LHCN-M2 (cell line): ENCODE results near the gene CDT1. TPM values are rescaled to one million over a fixed set of nuclear protein-coding genes. Genes with fewer than 3 reads are reported as not detected.

Source experiments
- DNase-seq: peaks from one replicate; pipeline ENCODE4 v3.0.0-alpha.2; 2012; ENCODE audit warnings: low read depth
- total RNA-seq: library from RNA; depleted of rRNA; stranded (reverse); fragments of >200 nt; gene quantifications from 2 replicates; pipeline ENCODE4 v1.2.3, GENCODE V29; 2014

CDT1 gene
- total RNA-seq, 1 experiment from 2014 or later: 53.4 TPM

DNA sequence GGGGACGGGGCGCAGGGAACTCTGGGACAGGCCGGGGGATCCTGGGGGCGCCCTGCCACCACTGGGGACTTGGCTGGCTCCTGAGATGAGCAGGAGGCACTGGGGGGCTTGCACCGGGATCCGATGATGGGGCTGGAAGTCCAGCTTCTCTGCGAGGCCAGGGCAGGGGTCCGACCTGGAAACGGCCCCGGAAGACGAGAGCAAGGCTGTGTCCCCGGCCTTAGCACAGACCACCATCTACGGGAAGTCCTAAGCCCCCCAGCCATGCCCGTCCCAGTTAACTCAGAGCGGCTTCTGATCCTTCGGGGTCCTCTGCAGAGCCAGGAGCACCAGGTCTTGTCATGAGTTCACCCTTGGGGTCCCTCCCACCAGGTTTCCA is 573 bp downstream of the CDT1 start:
- DNase-seq: no peak

DNA sequence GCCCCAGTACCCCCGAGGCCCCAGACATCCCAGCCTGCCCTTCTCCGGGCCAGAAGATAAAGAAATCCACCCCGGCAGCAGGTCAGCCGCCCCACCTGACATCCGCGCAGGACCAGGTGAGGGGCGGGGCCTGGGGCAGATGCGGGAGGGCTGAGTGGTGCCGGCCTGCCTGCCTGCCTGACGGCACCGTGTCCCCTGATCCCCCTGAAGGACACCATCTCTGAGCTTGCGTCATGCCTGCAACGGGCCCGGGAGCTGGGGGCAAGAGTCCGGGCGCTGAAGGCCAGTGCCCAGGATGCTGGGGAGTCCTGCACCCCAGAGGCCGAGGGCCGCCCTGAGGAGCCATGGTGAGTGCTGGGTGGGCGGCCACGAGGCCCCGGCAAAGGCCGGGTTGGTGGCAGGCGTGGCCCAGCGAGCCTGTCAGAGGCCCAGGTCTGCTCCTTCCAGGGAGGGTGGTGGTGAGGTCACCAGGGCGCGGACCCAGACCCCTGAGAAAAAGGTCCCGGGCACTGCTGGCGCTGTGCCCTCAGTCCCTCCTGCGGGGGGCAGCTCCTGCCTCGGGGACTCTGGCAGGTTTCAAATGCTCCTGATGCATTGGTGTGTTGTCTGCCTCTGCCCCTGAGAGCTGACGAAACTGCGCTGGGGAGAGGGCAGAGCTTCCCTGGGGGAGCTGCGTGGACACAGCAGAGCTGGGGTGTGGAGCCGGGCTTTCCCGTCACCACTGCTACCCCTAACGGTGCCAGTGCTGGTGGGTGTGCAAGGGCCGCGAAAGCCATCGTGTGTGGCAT is 1.2 kb downstream of the CDT1 start:
- no peak for DNase-seq

DNA sequence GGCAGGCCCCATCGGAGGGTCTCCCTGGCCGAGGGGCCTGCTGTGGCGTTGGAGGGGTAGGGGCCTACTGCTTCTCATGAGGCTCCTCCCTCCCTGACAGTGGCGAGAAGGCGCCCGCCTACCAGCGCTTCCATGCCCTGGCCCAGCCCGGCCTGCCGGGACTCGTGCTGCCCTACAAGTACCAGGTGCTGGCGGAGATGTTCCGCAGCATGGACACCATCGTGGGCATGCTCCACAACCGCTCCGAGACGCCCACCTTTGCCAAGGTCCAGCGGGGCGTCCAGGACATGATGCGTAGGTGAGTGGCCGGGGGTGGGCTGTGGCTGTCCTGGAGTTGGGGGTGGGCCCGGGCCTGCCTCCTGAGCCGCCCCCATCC is 1.7 kb downstream of the CDT1 start:
- DNase-seq: no peak

DNA sequence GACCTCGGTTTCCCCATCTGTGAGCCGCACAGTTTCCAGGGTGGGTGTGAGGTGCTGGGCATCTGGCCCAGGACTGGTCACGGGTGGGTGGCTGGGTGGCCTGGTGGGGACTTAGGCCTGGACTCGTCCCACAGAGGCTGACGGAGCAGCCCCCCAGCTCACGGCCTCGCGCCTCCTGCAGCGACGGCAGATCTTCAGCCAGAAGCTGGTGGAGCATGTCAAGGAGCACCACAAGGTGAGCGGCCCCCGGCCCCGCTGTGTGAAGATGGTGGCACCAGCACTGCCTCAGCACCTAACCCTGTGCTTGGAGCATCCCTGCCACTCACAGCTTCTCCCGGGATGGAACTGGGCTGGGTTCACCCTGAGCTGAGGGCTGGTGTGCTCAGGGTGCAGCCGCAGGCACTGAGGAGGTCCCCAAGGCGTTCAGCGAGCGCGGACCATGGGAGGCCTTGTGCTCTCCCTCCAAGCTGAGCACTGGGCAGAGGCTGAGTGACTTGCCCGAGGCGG is 2.4 kb downstream of the CDT1 start:
- no peak for DNase-seq

DNA sequence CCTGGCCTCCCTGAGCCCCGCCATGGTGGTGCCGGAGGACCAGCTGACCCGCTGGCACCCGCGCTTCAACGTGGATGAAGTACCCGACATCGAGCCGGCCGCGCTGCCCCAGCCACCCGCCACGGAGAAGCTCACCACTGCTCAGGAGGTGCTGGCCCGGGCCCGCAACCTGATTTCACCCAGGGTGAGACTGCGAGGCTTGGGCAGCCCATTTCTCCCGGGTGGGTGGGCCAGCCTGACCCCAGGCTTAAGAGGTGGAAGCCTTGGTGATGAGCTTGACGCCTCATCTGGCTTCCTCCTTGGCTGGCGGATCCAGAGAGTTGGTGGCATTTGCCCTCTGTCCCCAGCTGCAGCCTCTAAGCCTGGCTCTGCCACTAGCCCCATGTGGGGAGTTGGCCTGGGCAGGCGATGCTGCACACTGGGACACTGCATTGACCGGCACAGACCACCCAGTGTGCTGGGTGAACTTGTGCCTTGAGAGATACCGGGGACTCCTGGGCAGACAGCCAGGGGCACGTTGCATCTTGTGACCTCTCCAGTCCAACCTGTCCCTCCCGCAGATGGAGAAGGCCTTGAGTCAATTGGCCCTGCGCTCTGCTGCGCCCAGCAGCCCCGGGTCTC is 3.0 kb downstream of the CDT1 start:
- DNase-seq: no peak

DNA sequence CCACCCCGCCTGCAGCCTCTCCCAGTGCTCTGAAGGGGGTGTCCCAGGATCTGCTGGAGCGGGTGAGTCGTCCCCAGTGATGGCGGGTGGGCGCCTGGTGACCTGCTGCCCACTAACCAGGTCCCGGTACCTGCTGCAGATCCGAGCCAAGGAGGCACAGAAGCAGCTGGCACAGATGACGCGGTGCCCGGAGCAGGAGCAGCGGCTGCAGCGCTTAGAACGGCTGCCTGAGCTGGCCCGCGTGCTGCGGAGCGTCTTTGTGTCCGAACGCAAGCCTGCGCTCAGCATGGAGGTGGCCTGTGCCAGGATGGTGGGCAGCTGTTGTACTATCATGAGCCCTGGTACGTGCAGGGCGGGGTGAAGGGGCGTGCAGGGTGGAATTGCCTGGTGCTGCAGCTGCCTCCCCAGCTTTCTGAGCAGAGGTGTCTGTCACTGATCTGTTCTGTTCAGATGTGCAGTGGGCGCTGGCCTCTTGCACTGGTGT is 3.6 kb downstream of the CDT1 start:
- DNase-seq: no peak

DNA sequence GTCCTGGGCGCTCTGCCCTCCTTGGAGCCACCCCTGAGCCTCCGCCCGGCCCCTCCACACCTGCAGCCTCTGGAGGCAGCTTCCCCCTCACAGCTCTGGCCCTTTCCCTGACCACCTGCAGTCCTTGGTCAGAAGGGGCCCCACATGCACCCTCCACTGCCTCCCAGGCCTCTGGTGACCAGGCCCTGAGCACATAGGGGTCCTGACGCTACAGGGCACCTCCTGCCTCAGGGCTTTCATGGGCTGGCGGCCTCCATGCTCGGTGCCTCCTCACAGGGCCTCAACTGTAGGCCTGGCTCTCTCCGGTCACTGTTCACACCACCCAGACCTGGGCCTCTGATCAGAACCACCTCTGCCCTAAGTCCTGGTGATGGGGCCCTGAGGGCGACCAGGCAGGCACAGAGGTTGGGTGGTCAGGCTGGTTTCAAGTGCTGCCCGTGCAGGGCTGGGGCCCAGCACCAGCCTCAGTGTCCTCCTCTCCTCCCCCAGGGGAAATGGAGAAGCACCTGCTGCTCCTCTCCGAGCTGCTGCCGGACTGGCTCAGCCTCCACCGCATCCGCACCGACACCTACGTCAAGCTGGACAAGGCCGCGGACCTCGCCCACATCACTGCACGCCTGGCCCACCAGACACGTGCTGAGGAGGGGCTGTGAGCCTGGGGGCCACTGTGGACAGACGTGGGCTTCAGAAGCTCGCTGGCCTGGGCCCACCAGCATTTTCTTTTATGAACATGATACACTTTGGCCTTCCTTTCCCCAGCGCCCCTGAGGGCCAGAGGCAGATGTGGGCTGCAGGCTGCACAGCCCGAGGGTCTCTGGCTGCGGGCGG is 4.3 kb downstream of the CDT1 start:
- no peak for DNase-seq

DNA sequence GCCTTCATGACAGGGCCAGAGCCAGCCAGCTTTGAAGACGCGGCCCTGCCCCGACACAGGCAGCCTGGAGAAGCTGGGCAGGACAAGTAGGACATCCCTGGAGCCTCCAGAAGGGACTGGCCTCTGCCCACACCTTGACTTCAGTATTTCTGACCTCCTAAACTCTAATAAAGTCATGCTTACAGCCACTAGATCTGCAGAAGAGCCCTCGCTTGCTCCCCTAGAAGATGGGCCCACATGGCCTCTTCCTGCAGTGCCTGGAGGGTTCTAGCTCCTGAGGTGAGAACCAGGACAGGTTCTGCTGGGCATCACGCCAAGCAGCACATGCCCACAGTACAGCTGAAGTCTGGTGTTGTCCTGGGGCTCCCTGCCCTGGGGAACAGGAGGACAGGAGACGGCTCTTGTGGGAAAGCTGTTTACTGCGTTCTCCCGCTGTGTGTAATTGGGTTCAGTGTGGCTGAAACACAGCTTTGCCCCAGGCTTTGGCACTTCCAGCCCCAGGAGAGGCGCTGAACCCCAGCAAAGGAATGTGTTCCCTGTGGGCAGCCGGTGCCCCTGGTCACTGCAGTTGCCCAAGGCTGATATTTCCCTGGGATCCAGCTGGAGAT is 5.6 kb downstream of the CDT1 start:
- DNase-seq: no peak

DNA sequence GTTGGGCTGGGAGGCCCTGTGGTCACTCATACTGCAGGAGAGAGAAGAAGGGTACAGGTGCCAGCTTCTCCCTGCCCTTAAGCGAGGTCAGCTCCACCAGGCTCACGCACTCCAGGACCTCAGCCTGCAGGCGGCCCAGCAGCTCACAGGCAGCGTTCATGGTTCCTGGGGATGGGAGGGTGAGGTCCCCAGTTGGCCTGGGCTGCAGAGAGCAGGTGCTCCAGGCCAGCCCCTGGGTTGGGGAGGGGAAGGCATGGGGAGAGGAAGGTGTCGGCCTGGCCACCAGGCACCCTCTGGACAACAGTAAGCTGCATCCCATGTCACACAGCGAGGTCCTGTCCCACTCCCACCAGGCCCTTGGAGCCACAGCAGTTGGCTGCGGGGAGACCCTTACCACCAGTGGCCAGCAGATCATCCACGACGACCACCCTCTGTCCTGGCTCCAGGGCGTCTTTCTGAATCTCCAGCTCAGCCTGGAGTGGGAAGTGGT is 6.1 kb downstream of the CDT1 start:
- no peak for DNase-seq

DNA sequence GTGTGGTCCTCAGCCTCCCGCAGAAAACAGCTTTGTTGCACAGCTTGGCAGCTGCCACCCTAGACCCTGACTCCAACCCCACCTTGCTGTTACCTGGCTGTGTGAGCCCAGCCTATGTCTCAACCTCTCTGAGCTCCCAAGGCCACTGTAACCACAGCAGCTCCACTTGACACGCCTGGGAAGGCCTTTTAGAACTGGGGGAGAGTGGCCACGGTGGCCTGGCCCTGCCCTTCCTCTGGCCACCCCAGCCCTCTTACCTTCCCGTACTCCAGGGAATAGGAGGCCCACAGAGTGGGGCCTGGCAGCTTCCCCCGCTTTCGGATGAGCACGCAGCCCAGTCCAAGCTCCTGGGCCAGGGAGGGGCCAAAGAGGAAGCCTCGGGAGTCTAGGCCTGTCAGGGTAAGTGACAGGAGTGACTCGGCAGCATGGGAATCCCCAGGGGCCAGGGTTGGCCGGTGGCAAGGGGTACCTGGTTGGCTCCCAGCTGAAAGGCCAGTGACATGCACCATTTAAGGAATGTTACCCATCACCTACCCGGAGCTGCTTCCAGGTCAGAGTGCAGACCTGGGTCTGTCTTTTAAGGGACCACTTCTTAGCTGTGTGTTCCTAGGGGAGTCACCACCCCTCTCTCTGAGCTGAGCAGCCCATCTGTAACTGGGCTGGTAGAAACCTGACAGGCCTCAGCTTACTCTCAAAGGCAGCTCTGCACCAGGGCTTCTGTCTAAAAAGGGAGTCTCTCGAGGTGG is 6.8 kb downstream of the CDT1 start:
- no peak for DNase-seq

DNA sequence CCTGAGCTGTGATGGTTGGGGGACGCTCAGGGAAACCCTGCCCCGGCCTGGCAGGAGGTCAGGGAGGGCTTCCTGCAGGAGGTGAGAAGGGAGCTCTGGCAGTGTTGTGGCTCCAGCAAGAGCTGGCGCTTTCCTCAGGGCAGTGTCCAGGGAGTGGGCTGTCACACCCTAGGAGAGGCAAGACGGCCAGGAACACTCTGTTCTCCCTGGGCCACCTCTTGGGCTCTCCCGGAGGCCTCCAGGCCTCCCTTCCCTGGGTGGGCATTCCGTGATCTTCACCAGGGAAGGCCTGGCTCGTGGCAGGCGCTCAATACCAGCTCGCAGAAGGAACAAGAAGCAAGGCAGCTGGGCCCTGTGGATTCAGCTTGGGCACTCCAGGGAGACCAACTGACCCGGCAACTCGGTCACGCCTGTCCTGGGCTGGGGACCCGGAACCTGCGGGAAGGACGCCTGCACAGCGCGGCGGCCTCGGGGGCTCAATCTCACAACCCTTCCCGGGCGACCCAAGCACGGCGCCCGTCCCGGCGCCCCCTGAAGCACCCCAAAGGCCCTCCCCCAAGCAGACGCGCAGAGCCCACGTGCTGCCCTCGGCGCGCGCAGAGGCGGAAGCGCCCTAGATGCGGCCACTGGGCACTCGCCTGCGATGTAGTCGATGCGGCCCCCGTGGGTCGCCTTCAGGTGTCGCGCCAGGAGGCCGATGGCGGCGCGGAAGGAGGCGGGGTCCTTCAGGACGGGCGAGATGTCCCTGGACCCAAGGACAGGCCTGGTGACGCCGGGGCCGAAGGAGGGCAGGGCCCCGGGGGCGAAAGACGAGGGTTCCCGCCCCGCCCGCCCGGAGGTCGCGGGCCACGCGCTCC is 7.6 kb downstream of the CDT1 start:
- peak; percentile 88 for DNase-seq

DNA sequence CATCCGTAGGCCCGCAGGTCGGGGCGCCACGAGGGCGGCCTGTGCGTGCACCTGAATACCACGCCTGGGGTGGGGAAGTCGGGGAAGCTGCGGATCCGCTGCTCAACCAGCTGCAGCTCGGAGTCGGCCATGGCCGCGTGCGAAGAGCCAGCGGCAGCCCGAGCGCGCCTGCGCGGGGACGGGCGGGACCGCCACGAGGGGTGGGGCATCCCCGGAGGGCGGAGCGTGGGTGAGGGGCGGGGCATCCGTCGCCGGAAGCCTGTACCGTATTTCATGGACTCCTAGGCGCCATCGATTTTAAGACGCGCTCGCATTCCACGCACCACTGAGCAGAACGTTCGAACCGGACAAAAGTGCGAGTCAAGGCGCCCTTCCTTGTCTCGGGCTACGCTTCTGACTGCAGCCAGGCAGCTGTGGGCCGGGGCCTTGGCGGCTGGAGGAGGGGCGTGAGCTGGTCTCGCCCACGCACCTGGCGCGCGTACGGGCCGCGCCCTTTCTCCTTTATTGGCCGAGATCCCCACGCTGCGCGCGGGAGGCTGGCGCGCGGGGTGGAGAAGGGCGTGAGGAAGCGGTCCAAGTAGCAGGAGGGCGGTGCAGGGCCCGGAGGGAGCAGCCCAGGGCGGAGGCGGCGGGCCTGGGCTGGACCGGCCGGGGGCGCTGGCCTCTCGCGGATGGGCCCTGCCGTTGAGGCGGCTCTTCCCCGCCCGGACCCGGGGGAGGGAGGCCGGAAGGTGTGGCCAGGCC is 8.4 kb downstream of the CDT1 start, which contains the start of gene APRT:
Gene APRT, minus strand, starts transcription at position 160 of the 744 bp plus-strand sequence. Its CDS starts 29 bp downstream, at position 131.
- peak; percentile 91 for DNase-seq

DNA sequence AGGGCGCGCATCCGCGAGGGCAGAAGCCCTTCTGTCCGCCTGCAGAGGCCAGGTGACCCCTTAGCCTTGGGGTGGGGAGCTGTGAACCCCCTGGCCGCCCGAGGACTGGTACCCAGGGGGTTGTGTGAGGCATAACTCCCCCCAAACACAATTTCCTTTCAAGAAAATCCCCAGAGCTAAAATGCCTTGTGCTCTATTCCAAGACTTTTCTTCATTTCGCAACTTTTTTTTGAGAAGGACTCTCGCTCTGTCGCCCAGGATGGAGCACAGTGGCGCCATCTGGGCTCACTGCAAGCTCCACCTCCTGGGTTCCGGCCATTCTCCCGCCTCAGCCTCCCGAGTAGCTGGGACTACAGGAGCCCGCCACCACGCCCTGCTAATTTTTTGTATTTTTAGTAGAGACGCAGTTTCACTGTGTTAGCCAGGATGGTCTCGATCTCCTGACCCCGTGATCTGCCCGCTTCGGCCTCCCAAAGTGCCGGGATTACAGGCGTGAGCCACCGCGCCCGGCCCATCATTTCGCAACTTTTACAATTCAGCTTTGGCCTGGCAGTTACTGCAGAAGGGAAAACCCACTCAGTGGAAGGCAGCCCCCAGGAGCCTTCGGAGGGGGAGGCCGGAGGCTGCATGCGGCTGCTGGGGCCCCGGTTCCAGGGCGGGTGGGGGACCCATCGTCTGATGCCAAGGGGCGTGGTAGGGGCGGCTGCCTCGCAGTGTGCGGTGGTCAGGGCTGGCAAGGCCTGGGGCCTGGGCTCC is 9.1 kb downstream of the CDT1 start:
- DNase-seq: peak; percentile 41

DNA sequence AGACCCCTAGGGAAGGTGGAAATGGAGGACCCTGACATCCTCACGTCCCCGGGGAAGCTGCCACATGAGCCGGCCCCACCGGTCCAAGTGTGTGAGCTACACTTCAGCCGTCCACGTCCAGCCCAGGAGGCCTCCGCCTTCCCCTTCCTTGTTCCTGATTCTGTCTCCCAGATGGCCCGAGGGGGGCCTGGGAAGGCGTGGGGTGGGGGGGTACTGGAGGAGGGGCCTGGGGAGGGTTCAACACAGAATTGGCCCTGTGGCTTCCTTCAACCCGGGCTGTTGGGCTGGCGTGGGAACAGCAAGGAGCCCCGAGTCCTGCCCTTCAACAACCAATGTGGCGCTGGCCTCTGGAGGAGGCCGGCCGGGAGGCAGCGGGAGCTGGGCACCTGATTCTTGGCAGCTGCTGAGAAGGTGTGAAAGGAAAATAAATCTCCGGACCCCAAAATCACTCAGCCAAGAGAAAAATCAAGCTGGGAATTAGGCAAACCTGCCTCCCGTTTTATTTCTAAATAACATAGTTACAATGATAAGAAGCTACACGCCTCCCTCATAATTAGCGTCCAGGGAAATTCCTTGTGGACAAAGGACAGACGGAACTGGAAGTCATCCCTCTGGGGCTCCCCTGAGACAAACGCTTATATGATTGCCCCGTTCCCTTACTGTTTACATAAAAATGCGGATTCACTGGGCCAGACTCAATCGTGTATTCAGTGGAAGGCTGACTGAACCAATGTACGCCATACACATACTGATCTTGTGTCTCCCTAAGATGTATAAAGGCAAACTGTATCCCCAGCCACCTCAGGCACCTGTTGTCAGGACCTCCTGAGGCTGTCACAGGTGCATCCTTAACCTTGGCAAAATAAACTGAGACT is 9.9 kb downstream of the CDT1 start:
- DNase-seq: no peak

DNA sequence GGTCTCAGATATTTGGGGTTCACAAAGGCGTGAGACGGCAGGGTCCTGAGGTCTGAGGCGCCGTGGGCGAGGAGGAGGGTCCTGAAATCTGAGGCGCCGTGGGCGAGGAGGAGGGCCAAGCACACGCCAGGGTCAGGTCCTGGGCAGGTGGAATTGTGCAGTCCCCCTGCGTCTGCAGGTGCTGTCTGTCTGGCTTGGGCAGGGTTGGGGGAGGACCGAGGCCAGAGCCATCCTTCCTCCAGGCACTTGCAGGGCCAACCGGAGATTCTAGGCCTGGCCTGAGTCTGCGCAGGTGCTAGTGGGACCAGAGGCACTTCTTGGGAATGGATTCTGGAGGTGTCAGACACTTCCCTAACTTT is 10.5 kb downstream of the CDT1 start:
- DNase-seq: no peak

DNA sequence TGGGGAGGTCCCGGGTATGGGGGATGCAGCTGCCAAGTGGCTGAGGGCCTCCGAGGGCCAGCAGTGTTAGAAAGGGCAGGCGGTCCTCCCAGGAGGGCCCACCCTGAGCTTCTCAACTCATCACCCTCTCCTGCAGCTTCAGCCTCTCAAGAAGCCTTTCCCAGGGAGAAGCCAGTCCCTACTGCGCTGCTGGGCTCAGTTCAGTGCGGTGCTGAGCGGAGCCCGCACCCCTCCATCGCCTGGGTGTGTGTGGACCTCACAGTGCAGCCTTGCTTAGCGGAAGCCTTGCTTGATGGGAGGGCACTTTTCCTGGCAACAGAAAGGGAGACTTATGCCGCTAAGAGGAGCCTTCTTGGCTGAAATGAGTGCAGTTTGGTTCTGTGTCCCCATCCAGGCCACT is 11.6 kb downstream of the CDT1 start:
- DNase-seq: no peak

DNA sequence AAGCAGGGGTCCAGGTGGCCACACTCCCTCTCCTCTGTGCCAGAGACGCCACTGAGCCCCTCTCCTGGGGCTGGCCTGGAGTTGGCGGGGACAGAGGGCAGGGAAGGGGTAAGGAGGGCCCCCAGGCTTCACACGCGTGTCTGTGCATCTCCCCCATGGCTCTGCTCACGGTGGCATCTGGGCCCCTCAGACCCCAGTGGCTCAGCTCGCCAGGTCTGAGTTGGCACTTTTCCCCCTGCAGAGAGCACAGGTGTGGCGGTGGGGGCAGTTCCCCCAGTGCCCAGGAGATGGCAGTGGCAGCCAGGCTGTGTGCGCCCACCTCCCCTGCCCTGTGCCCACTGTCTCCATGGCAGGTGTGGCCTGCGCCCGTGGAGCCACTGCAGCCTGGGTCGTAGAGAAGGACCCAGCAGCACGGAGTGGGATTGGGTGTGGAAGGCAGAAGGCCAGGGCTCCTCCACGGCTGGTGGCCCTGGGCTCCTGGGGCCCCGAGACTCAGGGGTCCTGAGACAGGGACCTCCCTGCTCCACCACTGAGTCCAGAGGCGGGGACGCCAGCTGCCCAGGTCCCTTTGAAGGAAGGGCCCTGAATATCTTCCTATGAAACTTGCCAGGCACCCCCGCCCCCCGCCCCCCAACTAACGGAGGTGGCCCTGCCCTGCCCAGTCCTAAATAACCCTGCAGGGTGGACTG is 12.5 kb downstream of the CDT1 start:
- no peak for DNase-seq
